GM12875 (cell line): ENCODE data around the gene CDH12.

Experiments
- H3K4me3 ChIP-seq: one replicate; pipeline ENCODE4 v1.5.1; 2011; ENCODE audit warnings: low read depth, low read length, control low read depth
- CTCF ChIP-seq: IDR thresholded peaks from 2 replicates; pipeline ENCODE4 v1.5.1; 2011; ENCODE audit warnings: low read depth, mild to moderate bottlenecking, control low read depth, inconsistent platforms, low read length, moderate library complexity, borderline replicate concordance; ENCODE audit not compliant: insufficient read depth

Gene CDH12

DNA sequence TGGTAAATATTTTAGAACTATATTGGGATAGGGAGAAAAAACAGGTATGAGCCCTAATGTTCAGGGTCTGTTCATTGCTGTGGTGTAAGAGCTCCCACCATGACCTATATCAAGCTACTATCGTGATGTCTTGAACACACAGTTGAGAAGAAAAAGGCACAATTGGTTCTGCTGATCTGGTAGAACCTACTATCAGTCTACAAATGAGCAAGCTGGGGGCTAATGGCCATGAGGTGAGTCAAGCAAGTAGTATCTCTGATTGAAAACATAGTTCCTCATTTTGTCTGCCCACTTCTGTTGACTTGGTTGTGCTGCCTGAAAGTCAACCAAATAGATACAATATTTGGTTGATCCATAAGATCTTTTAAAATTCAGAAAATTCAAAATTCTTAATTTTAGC is 1026.3 kb downstream of the CDH12 start:
- TF ChIP-seq CTCF, result no peak
- H3K4me3 ChIP-seq, result no peak overlapping the region

GRCh38 chr5:21823588-21823987 is 1029.6 kb downstream of the CDH12 start:
- no peak overlapping the region for H3K4me3 ChIP-seq

DNA sequence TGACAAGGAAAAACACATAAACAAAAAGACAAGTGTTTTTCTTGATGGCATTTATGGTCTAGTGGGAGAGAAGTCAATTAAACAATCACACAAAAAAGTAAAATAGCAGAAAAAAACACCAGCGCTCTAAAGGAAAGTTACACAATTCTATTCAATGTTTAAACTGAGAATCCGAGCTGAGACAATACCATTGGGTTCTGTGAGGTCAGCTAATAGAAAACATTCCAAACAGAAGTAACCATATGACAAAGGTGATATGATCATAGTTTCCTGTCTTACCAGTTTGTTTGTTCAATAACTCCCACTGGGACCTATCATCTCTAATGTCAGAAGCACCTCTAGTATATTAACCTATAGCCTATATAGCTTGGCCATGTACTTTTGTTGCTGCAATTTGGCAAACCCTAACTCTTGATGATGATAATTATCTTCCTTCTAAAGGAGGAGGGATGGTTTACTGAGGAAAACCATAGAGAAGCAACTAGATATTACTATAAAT is 1030.0 kb downstream of the CDH12 start:
- TF ChIP-seq CTCF, result no peak
- H3K4me3 ChIP-seq, result no peak overlapping the region

More at GRCh38 chr5:21823588-21823987, 1029.6 kb downstream of the CDH12 start:
- no peak for TF ChIP-seq CTCF

GRCh38 chr5:21820527-21820926 is 1032.6 kb downstream of the CDH12 start:
- TF ChIP-seq CTCF, result no peak

GRCh38 chr5:21818370-21818720 is 1034.8 kb downstream of the CDH12 start:
- no peak overlapping the region for H3K4me3 ChIP-seq
- TF ChIP-seq CTCF, result no peak

More at GRCh38 chr5:21820527-21820926, 1032.6 kb downstream of the CDH12 start:
- no peak overlapping the region for H3K4me3 ChIP-seq

DNA sequence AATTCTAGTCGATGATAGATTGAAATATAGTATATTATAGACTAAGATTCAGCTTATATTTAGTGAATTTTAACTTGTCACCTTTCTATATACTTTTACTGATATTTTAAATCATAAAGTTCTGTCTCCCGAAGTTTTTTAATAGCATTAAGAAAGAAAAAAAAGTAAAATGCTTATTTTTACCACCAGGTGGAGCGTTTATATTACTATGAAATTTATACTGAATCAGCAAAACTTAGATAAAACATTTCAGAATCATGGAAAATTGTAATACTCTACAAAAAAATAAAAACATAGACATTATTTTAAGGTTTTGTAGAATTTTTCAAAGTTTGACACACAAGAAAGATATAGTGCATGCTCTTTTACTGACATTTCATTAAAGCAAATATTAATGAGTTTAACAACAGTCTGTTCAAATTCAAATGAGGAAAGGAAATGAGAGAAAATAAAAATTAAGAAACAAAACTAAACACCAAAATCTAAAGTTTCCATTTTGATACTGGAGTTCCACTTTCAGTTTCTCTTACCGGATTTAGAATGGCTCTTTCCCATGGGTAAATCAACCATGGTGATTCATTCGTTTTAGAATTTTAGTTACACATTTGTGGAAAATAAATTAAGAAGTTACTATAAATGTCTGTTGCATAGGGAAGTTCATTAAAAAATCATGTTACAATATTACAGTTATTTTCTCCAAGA is 1035.3 kb downstream of the CDH12 start:
- TF ChIP-seq CTCF, result no peak
- no peak overlapping the region for H3K4me3 ChIP-seq

DNA sequence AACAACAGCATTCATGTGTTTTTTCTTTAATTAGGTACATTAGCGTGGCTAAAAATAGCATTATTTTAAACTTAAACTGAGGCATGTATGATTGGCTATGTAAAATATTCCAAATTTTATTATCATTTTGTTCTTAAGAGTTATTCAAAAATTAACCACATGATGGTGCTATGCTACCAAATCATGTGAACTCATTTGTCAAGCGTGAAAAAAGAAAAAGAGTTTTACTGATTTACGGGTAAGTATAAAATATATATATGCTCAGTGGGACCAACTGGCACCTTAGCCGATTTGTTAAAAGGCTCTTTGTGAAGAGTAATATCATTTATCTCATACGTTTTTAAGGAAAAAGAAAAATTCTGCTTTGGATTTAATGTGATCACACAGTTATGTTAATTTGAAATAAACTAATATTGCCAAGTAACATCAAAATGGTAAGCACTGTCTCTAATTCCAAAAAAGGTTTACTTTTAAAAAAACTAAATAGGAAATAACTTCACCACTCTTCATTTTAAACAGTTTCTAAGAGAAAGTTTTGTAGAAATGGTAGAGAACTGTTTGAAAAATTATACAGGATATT is 1042.3 kb downstream of the CDH12 start:
- TF ChIP-seq CTCF, result no peak
- no peak overlapping the region for H3K4me3 ChIP-seq
